Measurements from ENCODE around the gene MCC.

DNA sequence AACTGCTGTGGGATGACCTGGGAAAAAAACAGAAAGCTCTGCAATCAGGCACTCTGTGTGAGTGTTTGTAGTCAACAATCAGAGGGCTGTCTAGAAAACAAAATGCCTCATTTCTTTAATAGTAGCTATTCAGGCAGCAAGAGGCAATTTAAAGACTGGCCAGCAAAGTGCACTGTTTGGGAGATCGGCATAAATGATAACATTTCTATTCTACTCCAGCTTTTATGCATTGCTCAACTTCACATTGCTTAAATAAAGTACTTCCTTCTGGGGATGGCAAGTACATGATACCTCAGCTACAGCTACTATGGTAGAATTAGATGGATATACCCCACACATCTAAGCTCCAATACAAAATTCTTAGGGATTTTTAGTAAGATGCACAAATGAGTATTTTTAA is 318.5 kb downstream of the MCC start:
- TF ChIP-seq POLR2A (IDR thresholded peaks at IDR 0.05): no peak
- TF ChIP-seq, protein P1, sequence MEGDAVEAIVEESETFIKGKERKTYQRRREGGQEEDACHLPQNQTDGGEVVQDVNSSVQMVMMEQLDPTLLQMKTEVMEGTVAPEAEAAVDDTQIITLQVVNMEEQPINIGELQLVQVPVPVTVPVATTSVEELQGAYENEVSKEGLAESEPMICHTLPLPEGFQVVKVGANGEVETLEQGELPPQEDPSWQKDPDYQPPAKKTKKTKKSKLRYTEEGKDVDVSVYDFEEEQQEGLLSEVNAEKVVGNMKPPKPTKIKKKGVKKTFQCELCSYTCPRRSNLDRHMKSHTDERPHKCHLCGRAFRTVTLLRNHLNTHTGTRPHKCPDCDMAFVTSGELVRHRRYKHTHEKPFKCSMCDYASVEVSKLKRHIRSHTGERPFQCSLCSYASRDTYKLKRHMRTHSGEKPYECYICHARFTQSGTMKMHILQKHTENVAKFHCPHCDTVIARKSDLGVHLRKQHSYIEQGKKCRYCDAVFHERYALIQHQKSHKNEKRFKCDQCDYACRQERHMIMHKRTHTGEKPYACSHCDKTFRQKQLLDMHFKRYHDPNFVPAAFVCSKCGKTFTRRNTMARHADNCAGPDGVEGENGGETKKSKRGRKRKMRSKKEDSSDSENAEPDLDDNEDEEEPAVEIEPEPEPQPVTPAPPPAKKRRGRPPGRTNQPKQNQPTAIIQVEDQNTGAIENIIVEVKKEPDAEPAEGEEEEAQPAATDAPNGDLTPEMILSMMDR (IDR thresholded peaks at IDR 0.05): no peak

All from uterus (tissue), 2 donors.